OCI-LY3 (cell line): ENCODE measurements around the gene QPCT.
A peak's percentile ranks its signal among the peaks of the same experiment; 100 is the strongest.

Source experiments
- H2AFZ ChIP-seq: fragments of 200-600, 300-600 bp; shearing (Covaris generic); 2 replicates; pipeline ENCODE4 v1.6.0; 2014; ENCODE audit warnings: antibody characterized with exemption, low read depth, low read length
- H3K27ac ChIP-seq: fragments of 200-600, 300-600 bp; sonication (generic); 2 replicates; pipeline ENCODE4 v1.5.1; 2014; ENCODE audit warnings: mild to moderate bottlenecking, low read length, moderate library complexity, mixed read lengths
- H3K27me3 ChIP-seq: fragments of 200-600, 300-600 bp; sonication (generic); 2 replicates; pipeline ENCODE4 v1.6.1; 2014; ENCODE audit warnings: low read depth, low read length, mixed read lengths
- H3K36me3 ChIP-seq: fragments of 200-600, 300-600 bp; sonication (generic); replicated peaks from 2 replicates; pipeline ENCODE3; 2014; ENCODE audit warnings: low read depth, low read length, mixed read lengths
- H3K4me1 ChIP-seq: fragments of 300-600, 200-600 bp; sonication (generic); 2 replicates; pipeline ENCODE4 v1.6.1; 2014; ENCODE audit warnings: low read length, mixed read lengths
- H3K4me2 ChIP-seq: fragments of 200-600, 300-600 bp; sonication (generic); 2 replicates; pipeline ENCODE4 v1.6.1; 2014; ENCODE audit warnings: low read length, mixed read lengths
- H3K4me3 ChIP-seq: fragments of 300-600, 200-600 bp; sonication (generic); 2 replicates; pipeline ENCODE4 v1.5.1; 2014; ENCODE audit warnings: antibody characterized with exemption, mild to moderate bottlenecking, low read length, moderate library complexity
- H3K79me2 ChIP-seq: fragments of 300-600, 200-600 bp; shearing (Covaris generic); 2 replicates; pipeline ENCODE4 v1.6.1; 2014; ENCODE audit warnings: mild to moderate bottlenecking, low read length, mixed read lengths
- H3K9ac ChIP-seq: fragments of 300-600, 200-600 bp; shearing (Covaris generic); 2 replicates; pipeline ENCODE4 v1.6.0; 2014; ENCODE audit warnings: mild to moderate bottlenecking, low read length, moderate library complexity
- H3K9me3 ChIP-seq: fragments of 200-600, 300-600 bp; shearing (Covaris generic); 2 replicates; pipeline ENCODE4 v1.6.1; 2014; ENCODE audit warnings: low read length, mixed read lengths; ENCODE audit not compliant: insufficient read depth
- H4K20me1 ChIP-seq: fragments of 200-600, 300-600 bp; sonication (generic); 2 replicates; pipeline ENCODE4 v1.6.1; 2016; ENCODE audit warnings: low read length, mixed read lengths; ENCODE audit not compliant: insufficient read depth
- EZH2phosphoT487 ChIP-seq: fragments of 200-600 bp; shearing (Covaris generic); IDR thresholded peaks from 2 replicates; pipeline ENCODE4 v1.6.1; 2018; ENCODE audit warnings: antibody characterized with exemption, mixed run types, low read depth
- TF ChIP-seq, protein P1 (sequence below): fragments of 200-600, 300-600 bp; sonication (generic); IDR thresholded peaks from 2 replicates; pipeline ENCODE4 v1.5.1; 2014; ENCODE audit warnings: antibody characterized with exemption, low read length, low read depth

The QPCT gene

DNA sequence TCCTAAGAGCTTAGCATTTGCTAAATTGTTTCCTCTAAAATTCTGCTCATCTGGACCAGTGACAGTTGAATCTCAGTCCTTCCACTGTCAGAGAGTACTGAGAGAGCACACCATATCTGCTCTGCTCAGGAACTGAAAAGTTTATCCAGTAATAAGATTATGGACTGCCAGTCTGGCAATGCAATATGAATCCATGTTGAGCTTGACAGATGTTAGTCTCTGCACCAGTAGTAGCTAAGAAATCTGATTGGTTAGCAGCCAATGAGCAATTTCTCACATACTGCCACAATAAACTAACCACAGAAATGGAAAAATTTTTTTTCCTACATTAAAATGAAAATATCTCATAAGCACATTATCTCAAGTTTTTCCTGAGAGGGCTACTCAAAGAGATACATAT is 22.1 kb upstream of the QPCT start:
- H2AFZ ChIP-seq = no peak overlapping the region
- peak overlapping the region; percentile 92 for H3K4me3 ChIP-seq
- TF ChIP-seq EZH2phosphoT487 = no peak
- TF ChIP-seq, protein P1, sequence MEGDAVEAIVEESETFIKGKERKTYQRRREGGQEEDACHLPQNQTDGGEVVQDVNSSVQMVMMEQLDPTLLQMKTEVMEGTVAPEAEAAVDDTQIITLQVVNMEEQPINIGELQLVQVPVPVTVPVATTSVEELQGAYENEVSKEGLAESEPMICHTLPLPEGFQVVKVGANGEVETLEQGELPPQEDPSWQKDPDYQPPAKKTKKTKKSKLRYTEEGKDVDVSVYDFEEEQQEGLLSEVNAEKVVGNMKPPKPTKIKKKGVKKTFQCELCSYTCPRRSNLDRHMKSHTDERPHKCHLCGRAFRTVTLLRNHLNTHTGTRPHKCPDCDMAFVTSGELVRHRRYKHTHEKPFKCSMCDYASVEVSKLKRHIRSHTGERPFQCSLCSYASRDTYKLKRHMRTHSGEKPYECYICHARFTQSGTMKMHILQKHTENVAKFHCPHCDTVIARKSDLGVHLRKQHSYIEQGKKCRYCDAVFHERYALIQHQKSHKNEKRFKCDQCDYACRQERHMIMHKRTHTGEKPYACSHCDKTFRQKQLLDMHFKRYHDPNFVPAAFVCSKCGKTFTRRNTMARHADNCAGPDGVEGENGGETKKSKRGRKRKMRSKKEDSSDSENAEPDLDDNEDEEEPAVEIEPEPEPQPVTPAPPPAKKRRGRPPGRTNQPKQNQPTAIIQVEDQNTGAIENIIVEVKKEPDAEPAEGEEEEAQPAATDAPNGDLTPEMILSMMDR = no peak
- peaks cover 11% of the 10 kb centered on the region; the same call in 1 of the 2 replicates for H3K27me3 ChIP-seq
- peaks cover 63% of the 10 kb centered on the region for H3K4me1 ChIP-seq
- H3K4me2 ChIP-seq = peak overlapping the region; percentile 95
- no peaks in the 10 kb centered on the region for H3K9me3 ChIP-seq
- H4K20me1 ChIP-seq = peaks cover 49% of the 10 kb centered on the region
- peak overlapping the region; percentile 87; the same call in 1 of the 2 replicates for H3K9ac ChIP-seq
- no peak overlapping the region for H3K27ac ChIP-seq
- H3K36me3 ChIP-seq = no peaks in the 10 kb centered on the region
- peaks cover 61% of the 10 kb centered on the region for H3K79me2 ChIP-seq

DNA sequence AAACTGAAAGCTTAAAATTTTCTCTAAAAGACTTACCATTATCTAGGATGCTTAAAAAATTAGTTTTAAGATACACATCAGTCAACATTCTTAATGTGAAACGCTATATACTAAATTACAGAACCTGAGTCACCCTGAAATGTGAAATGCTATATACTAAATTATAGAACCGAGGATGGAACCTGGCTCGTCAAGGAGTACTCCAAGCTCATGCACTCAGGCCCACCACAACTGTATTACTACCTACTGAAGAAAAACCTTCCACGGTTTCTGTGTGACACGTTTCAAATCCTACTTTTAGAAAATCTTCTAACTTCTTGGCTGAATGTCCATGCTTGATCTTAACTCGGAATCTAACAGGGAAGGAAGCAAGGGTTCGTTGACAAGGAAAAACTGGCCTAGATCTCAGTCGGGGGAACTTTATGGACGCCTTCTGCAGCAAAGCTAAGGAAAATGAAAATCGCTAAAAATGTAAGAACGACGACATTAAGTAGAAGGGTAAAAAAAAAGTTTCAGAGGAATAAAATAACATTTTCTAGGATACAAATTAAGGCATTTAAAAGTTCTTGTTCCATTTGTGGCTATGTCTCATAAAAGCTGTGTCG is 21.2 kb upstream of the QPCT start:
- Histone ChIP-seq H2AFZ (no peak overlapping the region), H3K27me3 (peaks cover 13% of the 10 kb centered on the region; the same call in 1 of the 2 replicates), H3K36me3 (no peaks in the 10 kb centered on the region), H3K9me3 (no peaks in the 10 kb centered on the region), H3K4me3 (peak overlapping the region; percentile 92), H3K27ac (no peak overlapping the region), H3K4me1 (peaks cover 54% of the 10 kb centered on the region), H4K20me1 (peaks cover 40% of the 10 kb centered on the region), H3K4me2 (peak overlapping the region; percentile 95), H3K79me2 (peaks cover 55% of the 10 kb centered on the region), H3K9ac (peak overlapping the region; percentile 87)
- TF ChIP-seq EZH2phosphoT487 = no peak
- TF ChIP-seq, protein P1 = no peak

DNA sequence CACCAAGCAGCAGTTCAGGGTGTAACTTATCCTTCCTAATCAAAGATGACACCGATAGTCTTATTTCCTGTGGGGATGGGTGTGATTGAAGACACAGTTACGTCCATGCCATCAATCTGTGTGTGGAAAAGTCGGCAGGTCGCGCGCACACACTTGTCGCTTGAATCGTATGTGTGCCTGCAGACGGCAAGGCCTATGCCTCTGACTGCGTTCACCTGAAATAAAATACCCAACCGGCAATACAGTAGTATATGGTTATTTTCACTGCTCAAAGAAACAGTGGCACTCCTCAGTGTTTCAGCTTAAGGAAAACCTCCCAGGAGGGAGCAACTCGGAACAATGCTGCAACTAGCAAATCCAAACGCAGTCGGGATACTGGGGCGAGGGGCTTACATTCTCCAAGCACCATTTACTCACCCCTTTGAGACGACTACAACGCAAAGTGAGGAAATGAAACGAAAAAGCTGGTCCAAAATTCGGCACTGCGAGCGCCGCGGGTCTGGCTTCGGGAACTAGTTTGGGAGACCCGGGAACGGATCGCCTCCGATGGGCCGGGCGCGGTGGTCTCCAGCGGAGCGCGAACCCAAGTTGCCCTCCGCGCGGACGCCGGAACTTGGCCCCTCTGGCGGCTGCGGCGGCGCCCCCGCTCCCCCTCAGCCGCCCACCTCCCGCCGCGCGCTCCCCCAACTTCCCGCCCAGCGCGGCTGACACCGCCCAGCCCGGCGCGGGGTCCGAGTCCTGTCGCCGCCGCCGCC is 20.5 kb upstream of the QPCT start:
- Histone ChIP-seq H3K4me2 (peak overlapping the region; percentile 95), H3K27me3 (peaks cover 13% of the 10 kb centered on the region; the same call in 1 of the 2 replicates), H3K36me3 (no peaks in the 10 kb centered on the region), H4K20me1 (peaks cover 36% of the 10 kb centered on the region), H2AFZ (peak overlapping the region; percentile 17; the same call in 1 of the 2 replicates), H3K9ac (peak overlapping the region; percentile 87), H3K9me3 (no peaks in the 10 kb centered on the region), H3K4me1 (peaks cover 48% of the 10 kb centered on the region), H3K4me3 (peak overlapping the region; percentile 92), H3K27ac (peak overlapping the region; percentile 52), H3K79me2 (peaks cover 53% of the 10 kb centered on the region)
- TF ChIP-seq, protein P1 = no peak
- no peak for TF ChIP-seq EZH2phosphoT487

DNA sequence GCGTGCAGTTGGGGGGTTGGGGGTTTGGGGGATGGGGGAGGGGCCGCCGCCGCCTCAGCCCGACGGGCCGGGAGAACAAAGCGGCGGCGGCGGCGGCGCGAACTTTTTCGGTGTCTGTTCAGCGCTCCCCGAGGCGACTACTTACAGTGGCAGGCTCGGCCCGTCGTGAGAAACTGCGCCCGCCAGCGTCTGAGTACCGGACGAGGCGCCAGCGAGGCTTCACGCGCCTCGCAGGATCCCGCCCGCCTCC is 20.0 kb upstream of the QPCT start:
- H3K79me2 ChIP-seq = peaks cover 48% of the 10 kb centered on the region
- no peaks in the 10 kb centered on the region for H3K36me3 ChIP-seq
- H3K4me1 ChIP-seq = peaks cover 43% of the 10 kb centered on the region
- no peaks in the 10 kb centered on the region for H3K9me3 ChIP-seq
- H3K9ac ChIP-seq = peak overlapping the region; percentile 87
- H3K4me3 ChIP-seq = peak overlapping the region; percentile 92
- H4K20me1 ChIP-seq = peaks cover 31% of the 10 kb centered on the region
- peak overlapping the region; percentile 29; the same call in 1 of the 2 replicates for H3K4me2 ChIP-seq
- TF ChIP-seq EZH2phosphoT487 = no peak
- TF ChIP-seq, protein P1 = no peak
- peaks cover 13% of the 10 kb centered on the region; the same call in 1 of the 2 replicates for H3K27me3 ChIP-seq
- H3K27ac ChIP-seq = peak overlapping the region; percentile 52
- H2AFZ ChIP-seq = no peak overlapping the region
